Osteoblast (primary cell): ENCODE data around the gene PTH2R. TPM values are rescaled to one million over a fixed set of nuclear protein-coding genes. Genes with fewer than 3 reads are reported as not detected.

ENCODE experiments used
- DNase-seq: peaks from one replicate; pipeline ENCODE4 v3.0.0; 2011; ENCODE audit warnings: low spot score, mixed read lengths; ENCODE audit not compliant: insufficient read length; ENCODE audit errors: missing footprints
- H2AFZ ChIP-seq: 2 replicates; pipeline ENCODE4 v1.6.0; 2011; ENCODE audit warnings: mild to moderate bottlenecking, low read length
- H3K27ac ChIP-seq: 2 replicates; pipeline ENCODE4 v1.5.1; 2011; ENCODE audit warnings: mild to moderate bottlenecking, low read depth, low read length, moderate library complexity
- H3K27me3 ChIP-seq: 2 replicates; pipeline ENCODE4 v1.6.0; 2012; ENCODE audit warnings: mild to moderate bottlenecking, control low read depth, inconsistent platforms, low read length, moderate library complexity; ENCODE audit not compliant: insufficient read depth
- H3K36me3 ChIP-seq: 2 replicates; pipeline ENCODE4 v1.5.1; 2011; ENCODE audit warnings: mild to moderate bottlenecking, low read length, control low read depth, moderate library complexity; ENCODE audit not compliant: insufficient read depth
- H3K4me1 ChIP-seq: 2 replicates; pipeline ENCODE4 v1.5.1; 2011; ENCODE audit warnings: mild to moderate bottlenecking, low read length, control low read depth, moderate library complexity; ENCODE audit not compliant: insufficient read depth
- H3K4me2 ChIP-seq: 2 replicates; pipeline ENCODE4 v1.6.0; 2011; ENCODE audit warnings: mild to moderate bottlenecking, low read length; ENCODE audit not compliant: insufficient read depth
- H3K4me3 ChIP-seq: fragments of 200-600 bp; sonication (generic); 3 replicates; pipeline ENCODE4 v1.5.1; 2012; ENCODE audit warnings: mild to moderate bottlenecking, low read length, inconsistent platforms; ENCODE audit not compliant: insufficient read depth
- H3K79me2 ChIP-seq: 2 replicates; pipeline ENCODE4 v1.6.0; 2012; ENCODE audit warnings: mild to moderate bottlenecking, low read length, control low read depth, inconsistent platforms; ENCODE audit not compliant: insufficient read depth
- H3K9me3 ChIP-seq: 2 replicates; pipeline ENCODE4 v1.5.1; 2011; ENCODE audit warnings: low read depth, low read length, control low read depth
- H4K20me1 ChIP-seq: 2 replicates; pipeline ENCODE4 v1.6.0; 2012; ENCODE audit warnings: mild to moderate bottlenecking, low read length, control low read depth; ENCODE audit not compliant: insufficient read depth
- total RNA-seq: library from RNA; depleted of rRNA; stranded (reverse); fragments of >200 nt; gene quantifications from 2 replicates; pipeline ENCODE4 v1.2.3, GENCODE V29; 2012
- TF ChIP-seq, protein P1 (sequence below): IDR thresholded peaks from 2 replicates; pipeline ENCODE4 v1.5.1; 2011; ENCODE audit warnings: mild to moderate bottlenecking, low read depth, low read length, moderate library complexity; ENCODE audit errors: extremely low read depth

The PTH2R gene
- total RNA-seq, 1 donor, result under 0.01 TPM

DNA sequence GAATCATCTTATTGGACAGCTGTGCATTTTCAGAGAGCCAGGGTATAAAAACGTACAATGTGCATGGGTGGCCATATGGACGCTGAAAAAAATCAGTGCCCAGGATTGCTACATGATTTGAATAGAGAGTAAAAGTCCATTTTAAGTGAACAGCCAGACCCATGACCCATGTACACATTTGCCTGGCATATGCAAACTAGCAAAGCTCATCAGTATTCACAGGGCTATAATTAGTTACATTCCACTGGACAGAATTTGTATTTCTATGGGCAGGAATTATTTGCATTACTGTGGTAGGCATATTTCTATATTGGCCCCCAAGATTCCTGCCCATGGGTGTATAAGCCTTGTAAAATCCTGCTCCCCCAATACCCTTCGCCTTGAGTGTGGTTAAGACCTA lies 78.8 kb downstream of the PTH2R start:
- TF ChIP-seq, protein P1, sequence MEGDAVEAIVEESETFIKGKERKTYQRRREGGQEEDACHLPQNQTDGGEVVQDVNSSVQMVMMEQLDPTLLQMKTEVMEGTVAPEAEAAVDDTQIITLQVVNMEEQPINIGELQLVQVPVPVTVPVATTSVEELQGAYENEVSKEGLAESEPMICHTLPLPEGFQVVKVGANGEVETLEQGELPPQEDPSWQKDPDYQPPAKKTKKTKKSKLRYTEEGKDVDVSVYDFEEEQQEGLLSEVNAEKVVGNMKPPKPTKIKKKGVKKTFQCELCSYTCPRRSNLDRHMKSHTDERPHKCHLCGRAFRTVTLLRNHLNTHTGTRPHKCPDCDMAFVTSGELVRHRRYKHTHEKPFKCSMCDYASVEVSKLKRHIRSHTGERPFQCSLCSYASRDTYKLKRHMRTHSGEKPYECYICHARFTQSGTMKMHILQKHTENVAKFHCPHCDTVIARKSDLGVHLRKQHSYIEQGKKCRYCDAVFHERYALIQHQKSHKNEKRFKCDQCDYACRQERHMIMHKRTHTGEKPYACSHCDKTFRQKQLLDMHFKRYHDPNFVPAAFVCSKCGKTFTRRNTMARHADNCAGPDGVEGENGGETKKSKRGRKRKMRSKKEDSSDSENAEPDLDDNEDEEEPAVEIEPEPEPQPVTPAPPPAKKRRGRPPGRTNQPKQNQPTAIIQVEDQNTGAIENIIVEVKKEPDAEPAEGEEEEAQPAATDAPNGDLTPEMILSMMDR, result no peak
- Histone ChIP-seq H3K27me3 (no peaks in the 10 kb centered on the region), H4K20me1 (no peaks in the 10 kb centered on the region), H3K79me2 (no peaks in the 10 kb centered on the region), H3K36me3 (no peaks in the 10 kb centered on the region), H3K9me3 (no peaks in the 10 kb centered on the region), H3K27ac (no peak overlapping the region), H3K4me1 (no peaks in the 10 kb centered on the region), H3K4me3 (no peak overlapping the region), H3K4me2 (no peak overlapping the region), H2AFZ (no peak overlapping the region)
- no peak for DNase-seq

GRCh38 chr2:208488686-208489564 lies 82.3 kb downstream of the PTH2R start:
- Histone ChIP-seq H2AFZ (no peak overlapping the region), H3K79me2 (no peaks in the 10 kb centered on the region), H3K4me3 (no peak overlapping the region), H3K27ac (no peak overlapping the region), H3K4me1 (no peaks in the 10 kb centered on the region), H3K27me3 (no peaks in the 10 kb centered on the region), H3K4me2 (no peak overlapping the region), H4K20me1 (no peaks in the 10 kb centered on the region), H3K9me3 (no peaks in the 10 kb centered on the region), H3K36me3 (no peaks in the 10 kb centered on the region)
- TF ChIP-seq, protein P1, result no peak
- DNase-seq, result no peak

- H3K4me1 ChIP-seq, result no peaks in the 10 kb centered on the region
- H3K27ac ChIP-seq, result no peak overlapping the region
- no peaks in the 10 kb centered on the region for H3K36me3 ChIP-seq
- H3K4me2 ChIP-seq, result no peak overlapping the region
- TF ChIP-seq, protein P1, result no peak
- H3K4me3 ChIP-seq, result no peak overlapping the region
- no peaks in the 10 kb centered on the region for H3K79me2 ChIP-seq
- H2AFZ ChIP-seq, result no peak overlapping the region
- no peaks in the 10 kb centered on the region for H3K9me3 ChIP-seq
- DNase-seq, result no peak
- no peaks in the 10 kb centered on the region for H3K27me3 ChIP-seq
- H4K20me1 ChIP-seq, result no peaks in the 10 kb centered on the region
These were observed 83.1 kb downstream of the PTH2R start for GRCh38 chr2:208489687-208490086.

DNA sequence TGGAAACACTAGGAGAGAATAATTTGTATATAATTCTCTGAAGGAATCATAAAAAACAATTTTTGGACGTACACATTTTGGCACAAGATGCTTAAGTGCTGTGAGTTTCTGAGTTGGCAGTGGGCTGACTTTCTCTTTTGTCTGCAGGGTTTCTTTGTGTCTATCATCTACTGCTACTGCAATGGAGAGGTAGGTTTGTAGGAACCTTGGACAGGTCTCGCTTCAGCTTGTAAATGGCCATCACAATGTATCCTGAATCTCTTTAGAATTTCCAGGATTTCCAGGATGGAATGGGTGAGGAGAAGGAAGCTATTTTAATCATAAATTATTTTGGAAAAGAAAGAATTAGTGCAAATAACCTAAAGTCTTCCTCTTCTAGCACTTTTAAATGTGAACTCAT lies 83.9 kb downstream of the PTH2R start:
- Histone ChIP-seq H3K9me3 (no peaks in the 10 kb centered on the region), H3K4me2 (no peak overlapping the region), H2AFZ (no peak overlapping the region), H3K79me2 (no peaks in the 10 kb centered on the region), H4K20me1 (no peaks in the 10 kb centered on the region), H3K4me3 (no peak overlapping the region), H3K36me3 (no peaks in the 10 kb centered on the region), H3K27me3 (no peaks in the 10 kb centered on the region), H3K27ac (no peak overlapping the region), H3K4me1 (no peaks in the 10 kb centered on the region)
- DNase-seq, result no peak
- TF ChIP-seq, protein P1, result no peak
